Smooth muscle cell (in vitro differentiated cells): ENCODE results near the gene AKAP17A. TPM values are rescaled to one million over a fixed set of nuclear protein-coding genes. Genes with fewer than 3 reads are reported as not detected.

Experiments
- DNase-seq: peaks from one replicate; lab custom pipeline; 2025; ENCODE audit not compliant: unreplicated experiment; lab: John Stamatoyannopoulos, UW
- H2AFZ ChIP-seq: fragments of 200-600 bp; sonication (generic); 2 replicates; pipeline ENCODE4 v1.6.0; 2016; ENCODE audit warnings: antibody characterized with exemption, low read depth, mild to moderate bottlenecking
- H3F3A ChIP-seq: fragments of 200-600 bp; sonication (generic); 2 replicates; pipeline ENCODE4 v1.6.0; 2017; ENCODE audit warnings: antibody characterized with exemption, low read depth
- H3K27ac ChIP-seq: fragments of 200-600 bp; sonication (generic); 2 replicates; pipeline ENCODE4 v1.5.1; 2016; ENCODE audit warnings: low read depth, mild to moderate bottlenecking
- H3K27me3 ChIP-seq: fragments of 200-600 bp; sonication (generic); 2 replicates; pipeline ENCODE4 v1.6.1; 2016; ENCODE audit warnings: low read depth, mild to moderate bottlenecking
- H3K36me3 ChIP-seq: fragments of 200-600 bp; sonication (generic); 2 replicates; pipeline ENCODE4 v1.5.1; 2016; ENCODE audit warnings: low read depth
- H3K4me1 ChIP-seq: fragments of 200-600 bp; sonication (generic); 2 replicates; pipeline ENCODE4 v1.5.1; 2016; ENCODE audit warnings: low read depth
- H3K4me2 ChIP-seq: fragments of 200-600 bp; sonication (generic); 2 replicates; pipeline ENCODE4 v1.6.0; 2016; ENCODE audit warnings: mild to moderate bottlenecking
- H3K4me3 ChIP-seq: fragments of 200-600 bp; sonication (generic); 2 replicates; pipeline ENCODE4 v1.5.1; 2016; ENCODE audit warnings: mild to moderate bottlenecking
- H3K79me2 ChIP-seq: fragments of 200-600 bp; sonication (generic); 2 replicates; pipeline ENCODE4 v1.6.0; 2016; ENCODE audit warnings: low read depth, mild to moderate bottlenecking
- H3K9ac ChIP-seq: fragments of 200-600 bp; sonication (generic); 2 replicates; pipeline ENCODE4 v1.6.0; 2016; ENCODE audit warnings: low read depth
- H3K9me3 ChIP-seq: fragments of 200-600 bp; sonication (generic); replicated peaks from 2 replicates; pipeline ENCODE4 v1.5.1; 2016; ENCODE audit warnings: low read depth
- H4K20me1 ChIP-seq: fragments of 200-600 bp; sonication (generic); 2 replicates; pipeline ENCODE4 v1.6.0; 2016; ENCODE audit warnings: low read depth
- WGBS: methylation state at CpG from one replicate; pipeline ENCODE4 v1.1.7; 2016; ENCODE audit warnings: low lambda C conversion rate; 5-methylcytosine and 5-hydroxymethylcytosine counted together
- polyA plus RNA-seq: library from polyadenylated mRNA; unstranded; fragments of >200 nt; fragmentation: Nextera tagmentation; extraction: Ambion mirVana; gene quantifications from 2 replicates; pipeline ENCODE4 v1.2.1, GENCODE V29; 2016
- total RNA-seq: library from RNA; depleted of rRNA; stranded (reverse); fragments of >200 nt; gene quantifications from 2 replicates; pipeline ENCODE4 v1.2.3, GENCODE V29; 2014
- TF ChIP-seq, protein P1 (sequence below): fragments of 200-600 bp; sonication (generic); IDR thresholded peaks from 2 replicates; pipeline ENCODE4 v1.5.1; 2017; ENCODE audit warnings: borderline replicate concordance, mild to moderate bottlenecking, antibody characterized with exemption; ENCODE audit not compliant: insufficient read depth, poor library complexity, severe bottlenecking

The AKAP17A gene
- total and polyA plus RNA-seq, 2 experiments from 2014 or later: 21.8 to 49.8 TPM

DNA sequence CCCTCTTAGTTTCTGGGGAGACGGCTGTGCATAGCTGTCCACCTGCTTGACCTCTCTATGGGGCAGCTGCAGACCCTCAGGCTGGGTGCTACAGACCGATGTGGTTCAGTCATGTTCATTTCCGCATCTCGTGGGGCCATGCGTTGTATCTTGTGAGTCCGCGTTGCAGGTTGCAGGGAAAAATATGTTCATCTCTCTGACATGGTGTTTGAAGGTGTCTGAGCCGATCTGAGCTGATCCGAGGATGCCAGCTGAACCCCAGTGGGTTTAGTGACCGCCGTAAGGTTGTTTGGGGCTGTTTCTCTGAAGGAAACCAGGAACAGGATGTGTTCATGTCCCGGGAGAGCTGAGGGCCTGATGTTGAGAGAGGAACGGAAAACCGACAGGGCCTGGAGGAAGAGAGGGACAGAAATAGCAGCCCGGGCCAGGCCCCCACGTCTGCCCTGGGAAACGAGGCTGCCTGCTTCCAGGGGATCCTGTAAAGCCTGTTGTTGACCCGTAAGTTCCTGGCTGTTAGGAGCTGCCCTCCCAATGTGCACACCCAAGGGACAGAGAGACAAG, 44.6 kb upstream of the AKAP17A start:
- Histone ChIP-seq H3K79me2 (no peaks in the 10 kb centered on the region), H3K27me3 (no peaks in the 10 kb centered on the region), H3K4me1 (no peaks in the 10 kb centered on the region), H3K4me2 (no peak overlapping the region), H4K20me1 (no peaks in the 10 kb centered on the region), H3K36me3 (no peaks in the 10 kb centered on the region), H2AFZ (no peak overlapping the region), H3F3A (no peaks in the 10 kb centered on the region), H3K9ac (no peak overlapping the region), H3K27ac (no peak overlapping the region), H3K9me3 (no peaks in the 10 kb centered on the region), H3K4me3 (no peak overlapping the region)
- DNase-seq: no peak
- 86% methylated on average over 18 of the region's 18 CpGs for WGBS
- TF ChIP-seq, protein P1, sequence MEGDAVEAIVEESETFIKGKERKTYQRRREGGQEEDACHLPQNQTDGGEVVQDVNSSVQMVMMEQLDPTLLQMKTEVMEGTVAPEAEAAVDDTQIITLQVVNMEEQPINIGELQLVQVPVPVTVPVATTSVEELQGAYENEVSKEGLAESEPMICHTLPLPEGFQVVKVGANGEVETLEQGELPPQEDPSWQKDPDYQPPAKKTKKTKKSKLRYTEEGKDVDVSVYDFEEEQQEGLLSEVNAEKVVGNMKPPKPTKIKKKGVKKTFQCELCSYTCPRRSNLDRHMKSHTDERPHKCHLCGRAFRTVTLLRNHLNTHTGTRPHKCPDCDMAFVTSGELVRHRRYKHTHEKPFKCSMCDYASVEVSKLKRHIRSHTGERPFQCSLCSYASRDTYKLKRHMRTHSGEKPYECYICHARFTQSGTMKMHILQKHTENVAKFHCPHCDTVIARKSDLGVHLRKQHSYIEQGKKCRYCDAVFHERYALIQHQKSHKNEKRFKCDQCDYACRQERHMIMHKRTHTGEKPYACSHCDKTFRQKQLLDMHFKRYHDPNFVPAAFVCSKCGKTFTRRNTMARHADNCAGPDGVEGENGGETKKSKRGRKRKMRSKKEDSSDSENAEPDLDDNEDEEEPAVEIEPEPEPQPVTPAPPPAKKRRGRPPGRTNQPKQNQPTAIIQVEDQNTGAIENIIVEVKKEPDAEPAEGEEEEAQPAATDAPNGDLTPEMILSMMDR: no peak

DNA sequence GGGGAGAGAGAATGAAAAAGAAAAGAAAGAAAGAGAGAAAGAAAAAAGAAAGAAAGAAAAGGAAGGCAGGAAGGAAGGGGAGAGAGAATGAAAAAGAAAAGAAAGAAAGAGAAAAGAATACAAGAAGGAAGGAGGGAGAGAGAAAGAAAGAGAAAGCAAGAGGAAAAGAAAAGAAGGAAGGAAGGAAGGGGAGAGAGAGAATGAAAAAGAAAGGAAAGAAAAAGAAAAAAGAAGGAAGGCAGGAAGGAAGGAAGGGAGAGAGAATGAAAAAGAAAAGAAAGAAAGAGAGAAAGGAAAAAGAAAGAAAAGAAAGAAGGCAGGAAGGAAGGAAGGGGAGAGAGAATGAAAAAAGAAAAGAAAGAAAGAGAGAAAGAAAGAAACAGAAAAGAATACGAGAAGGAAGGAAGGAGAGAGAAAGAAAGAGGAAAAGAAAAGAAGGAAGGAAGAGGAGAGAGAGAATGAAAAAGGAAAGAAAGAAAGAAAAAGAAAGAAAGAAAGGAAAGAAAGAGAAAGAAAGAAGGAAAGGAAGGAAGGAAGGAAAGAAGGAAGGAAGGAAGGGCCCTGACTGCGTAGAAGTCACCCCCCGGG, 39.4 kb upstream of the AKAP17A start:
- H3F3A ChIP-seq: no peaks in the 10 kb centered on the region
- no peaks in the 10 kb centered on the region for H4K20me1 ChIP-seq
- H3K4me2 ChIP-seq: no peak overlapping the region
- no peak overlapping the region for H3K27ac ChIP-seq
- no peak overlapping the region for H3K9ac ChIP-seq
- H2AFZ ChIP-seq: no peak overlapping the region
- no peak for DNase-seq
- 94% methylated on average over 3 of the region's 3 CpGs for whole genome bisulfite sequencing
- no peaks in the 10 kb centered on the region for H3K79me2 ChIP-seq
- H3K4me1 ChIP-seq: no peaks in the 10 kb centered on the region
- no peaks in the 10 kb centered on the region for H3K36me3 ChIP-seq
- H3K4me3 ChIP-seq: no peak overlapping the region
- no peaks in the 10 kb centered on the region for H3K27me3 ChIP-seq
- TF ChIP-seq, protein P1: no peak
- H3K9me3 ChIP-seq: no peaks in the 10 kb centered on the region

DNA sequence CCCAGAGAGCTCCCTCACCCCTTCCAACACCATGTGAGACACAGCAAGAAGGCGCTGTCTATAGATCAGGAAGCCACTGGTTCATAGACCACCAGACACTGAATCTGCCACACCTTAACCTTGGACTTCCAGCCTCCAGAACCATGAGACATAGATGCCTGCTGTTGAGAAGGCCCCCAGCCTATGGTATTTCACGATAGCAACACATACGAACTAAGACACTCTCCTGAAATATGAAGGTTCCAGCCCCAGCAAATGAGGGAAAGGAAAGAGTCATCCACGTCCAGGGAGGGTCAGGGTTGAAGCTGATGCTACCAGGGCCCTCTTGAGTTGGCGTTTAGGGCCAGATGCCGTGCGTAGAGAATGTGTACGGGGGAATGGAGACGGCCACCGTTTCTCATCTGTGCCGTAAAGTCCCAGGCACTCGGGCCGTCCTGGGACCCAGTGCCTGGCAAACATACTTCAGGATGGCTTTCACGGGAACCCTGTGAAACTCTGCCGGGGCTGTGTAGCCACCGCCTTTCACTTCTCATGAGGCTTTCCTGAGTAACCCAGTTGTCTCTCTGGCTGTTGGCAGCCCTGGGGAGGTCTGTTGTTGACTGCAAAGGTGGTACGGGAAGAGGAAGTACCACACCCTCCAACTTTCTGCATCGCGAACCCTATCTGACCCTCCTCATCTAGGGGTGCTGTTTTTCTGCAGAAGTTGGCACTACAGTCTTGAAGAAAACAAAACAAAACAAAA, 36.8 kb upstream of the AKAP17A start:
- no peak for DNase-seq
- TF ChIP-seq, protein P1: no peak
- no peak overlapping the region for H3K4me2 ChIP-seq

More for the DNA sequence above, 36.8 kb upstream of the AKAP17A start:
- Histone ChIP-seq H3F3A (no peaks in the 10 kb centered on the region), H3K36me3 (no peaks in the 10 kb centered on the region), H3K27ac (no peak overlapping the region), H3K4me3 (no peak overlapping the region), H3K9ac (no peak overlapping the region), H3K79me2 (no peaks in the 10 kb centered on the region), H3K9me3 (no peaks in the 10 kb centered on the region), H4K20me1 (no peaks in the 10 kb centered on the region), H3K4me1 (no peaks in the 10 kb centered on the region), H2AFZ (no peak overlapping the region), H3K27me3 (no peaks in the 10 kb centered on the region)
- 91% methylated on average over 19 of the region's 19 CpGs for WGBS
